H1 (cell line): ENCODE measurements around the gene SDHAF2. TPM values are rescaled to one million over a fixed set of nuclear protein-coding genes. Genes with fewer than 3 reads are reported as not detected.

Experiments used
- CTCF ChIA-PET: fragments of 300-600 bp; sonication (Branson Sonifier 250); formaldehyde crosslinking; loops from one replicate; lab custom pipeline; 2021; ENCODE audit not compliant: partially characterized antibody; lab: Charles Lee
- POLR2A ChIA-PET: fragments of 300-600 bp; sonication (Branson Sonifier 250); formaldehyde crosslinking; loops from one replicate; lab custom pipeline; 2021; ENCODE audit warnings: inconsistent platforms; ENCODE audit not compliant: partially characterized antibody; lab: Charles Lee
- DNase-seq, 2 experiments: peaks; one replicate each; pipeline versions ENCODE4 v3.0.0 to v3.0.0-alpha.2; 2010 to 2022; ENCODE audit warnings: low spot score in 2 of 2, low read depth in 1 of 2, mixed read lengths in 1 of 2
- FAIRE-seq: peaks from 2 replicates; lab custom pipeline; 2011; peaks lifted over from hg19 to GRCh38; lab: Jason Lieb, UNC
- H2AFZ ChIP-seq: 2 replicates; pipeline ENCODE4 v1.8.1; 2012; ENCODE audit warnings: low read length, inconsistent platforms
- H2AK5ac ChIP-seq: 2 replicates; pipeline ENCODE4 v1.6.1; 2013; ENCODE audit warnings: low read depth, low read length
- H2BK120ac ChIP-seq: replicated peaks from 2 replicates; pipeline ENCODE3; 2013; ENCODE audit warnings: low read depth, low read length, inconsistent platforms
- H2BK12ac ChIP-seq: 2 replicates; pipeline ENCODE4 v1.6.1; 2013; ENCODE audit warnings: low read depth, low read length
- H2BK15ac ChIP-seq: 2 replicates; pipeline ENCODE4 v1.6.1; 2013; ENCODE audit warnings: low read length
- H2BK20ac ChIP-seq: 2 replicates; pipeline ENCODE4 v1.6.1; 2013; ENCODE audit warnings: low read length
- H2BK5ac ChIP-seq: 2 replicates; pipeline ENCODE4 v1.6.1; 2013; ENCODE audit warnings: low read depth, low read length
- H3K14ac ChIP-seq: 2 replicates; pipeline ENCODE4 v1.6.1; 2013; ENCODE audit warnings: inconsistent platforms; ENCODE audit not compliant: insufficient read length
- H3K18ac ChIP-seq: 2 replicates; pipeline ENCODE4 v1.6.1; 2013; ENCODE audit warnings: low read length; ENCODE audit errors: extremely low read depth
- H3K23ac ChIP-seq: 2 replicates; pipeline ENCODE4 v1.6.1; 2013; ENCODE audit warnings: inconsistent platforms; ENCODE audit not compliant: insufficient read length
- H3K23me2 ChIP-seq: 2 replicates; pipeline ENCODE4 v1.6.1; 2013; ENCODE audit warnings: low read depth, low read length
- H3K27ac ChIP-seq: 2 replicates; pipeline ENCODE4 v1.6.1; 2011; ENCODE audit warnings: low read depth, low read length, inconsistent platforms
- H3K27me3 ChIP-seq, 4 experiments: replicated peaks in 1 of 4; 1 replicate in 1 of 4; 2 replicates in 3 of 4; pipeline versions ENCODE4 v1.6.1 to v1.8.1; 2011 to 2013; ENCODE audit warnings: low read length in 3 of 4, mild to moderate bottlenecking in 3 of 4, inconsistent platforms in 2 of 4, mixed read lengths in 2 of 4, moderate library complexity in 1 of 4; ENCODE audit not compliant: control insufficient read depth in 3 of 4, insufficient read depth in 3 of 4; ENCODE audit errors: extremely low read depth in 1 of 4
- H3K36me3 ChIP-seq, 4 experiments: 2 replicates each; pipeline versions ENCODE4 v1.6.1 to v1.8.1; 2011 to 2013; ENCODE audit warnings: mild to moderate bottlenecking in 4 of 4, low read length in 3 of 4, moderate library complexity in 2 of 4, control low read depth in 1 of 4, inconsistent platforms in 1 of 4; ENCODE audit not compliant: insufficient read depth in 4 of 4, control insufficient read depth in 2 of 4
- H3K4ac ChIP-seq: replicated peaks from 2 replicates; pipeline ENCODE3; 2013; ENCODE audit warnings: low read length, low read depth, mixed read lengths, inconsistent platforms; ENCODE audit not compliant: insufficient read length
- H3K4me1 ChIP-seq, 4 experiments: replicated peaks in 1 of 4; 1 replicate in 1 of 4; 2 replicates in 3 of 4; pipeline versions ENCODE4 v1.6.1 to v1.8.1; 2011 to 2013; ENCODE audit warnings: low read length in 3 of 4, inconsistent platforms in 2 of 4, mixed read lengths in 1 of 4; ENCODE audit not compliant: insufficient read depth in 4 of 4, control insufficient read depth in 3 of 4
- H3K4me2 ChIP-seq, 2 experiments: 2 replicates each; pipeline versions ENCODE4 v1.6.1 to v1.8.1; 2011 to 2013; ENCODE audit warnings: low read depth in 2 of 2, low read length in 2 of 2, control low read depth in 1 of 2, inconsistent platforms in 1 of 2, mild to moderate bottlenecking in 1 of 2; ENCODE audit not compliant: insufficient read depth in 1 of 2
- H3K4me3 ChIP-seq, 4 experiments: fragments of 200-600, 300-600 bp in 1 of 4; sonication (generic), shearing (Covaris generic), sonication (Bioruptor Twin) in 1 of 4; 2 replicates each; pipeline versions ENCODE4 v1.5.1 to v1.8.1; 2011 to 2016; ENCODE audit warnings: low read length in 4 of 4, low read depth in 3 of 4, control low read depth in 2 of 4, inconsistent platforms in 2 of 4, mild to moderate bottlenecking in 2 of 4, mixed read lengths in 1 of 4, moderate library complexity in 1 of 4; ENCODE audit not compliant: insufficient read depth in 2 of 4; ENCODE audit errors: extremely low read depth in 1 of 4
- H3K56ac ChIP-seq: replicated peaks from 2 replicates; pipeline ENCODE3; 2013; ENCODE audit warnings: low read depth, mild to moderate bottlenecking, mixed read lengths, low read length, inconsistent platforms; ENCODE audit not compliant: insufficient read length
- H3K79me1 ChIP-seq: 2 replicates; pipeline ENCODE4 v1.6.1; 2013; ENCODE audit warnings: low read depth, low read length, control low read depth
- H3K79me2 ChIP-seq, 2 experiments: 2 replicates each; pipeline versions ENCODE4 v1.6.1 to v1.8.1; 2012 to 2013; ENCODE audit warnings: low read length in 2 of 2, mild to moderate bottlenecking in 2 of 2, inconsistent platforms in 1 of 2; ENCODE audit not compliant: insufficient read depth in 2 of 2, control insufficient read depth in 1 of 2
- H3K9ac ChIP-seq, 4 experiments: replicated peaks in 1 of 4; 1 replicate in 1 of 4; 2 replicates in 3 of 4; pipeline versions ENCODE4 v1.6.1 to v1.8.1; 2011 to 2013; ENCODE audit warnings: low read depth in 3 of 4, low read length in 3 of 4, control low read depth in 2 of 4, mild to moderate bottlenecking in 2 of 4, moderate library complexity in 2 of 4, inconsistent platforms in 1 of 4; ENCODE audit errors: extremely low read depth in 1 of 4
- H3K9me3 ChIP-seq, 2 experiments: 2 replicates each; pipeline versions ENCODE4 v1.6.1 to v1.8.1; 2012 to 2013; ENCODE audit warnings: mild to moderate bottlenecking in 2 of 2, moderate library complexity in 2 of 2, control low read depth in 1 of 2, inconsistent platforms in 1 of 2, low read depth in 1 of 2, low read length in 1 of 2, mixed read lengths in 1 of 2; ENCODE audit not compliant: insufficient read depth in 2 of 2
- H4K20me1 ChIP-seq, 2 experiments: replicated peaks in 1 of 2; 2 replicates each; pipeline versions ENCODE3 to v1.8.1; 2011 to 2013; ENCODE audit warnings: inconsistent platforms in 2 of 2, low read length in 2 of 2, mild to moderate bottlenecking in 1 of 2; ENCODE audit not compliant: insufficient read depth in 2 of 2, control insufficient read depth in 1 of 2
- H4K5ac ChIP-seq: 2 replicates; pipeline ENCODE4 v1.6.1; 2013; ENCODE audit warnings: low read length, low read depth, mixed read lengths, inconsistent platforms; ENCODE audit not compliant: insufficient read length
- H4K8ac ChIP-seq: 2 replicates; pipeline ENCODE4 v1.8.0; 2013; ENCODE audit warnings: mild to moderate bottlenecking, moderate library complexity, low read length, inconsistent platforms; ENCODE audit not compliant: insufficient read depth; ENCODE audit errors: extremely low read depth
- H4K91ac ChIP-seq: replicated peaks from 2 replicates; pipeline ENCODE3; 2013; ENCODE audit warnings: low read length, mixed read lengths, inconsistent platforms; ENCODE audit not compliant: insufficient read length
- EGR1 ChIP-seq: IDR thresholded peaks from 2 replicates; pipeline ENCODE4 v1.6.1; 2011; ENCODE audit warnings: low read depth, low read length, borderline replicate concordance
- EP300 ChIP-seq, 2 experiments: IDR thresholded peaks; 1 replicate in 1 of 2; 2 replicates in 1 of 2; pipeline ENCODE4 v1.6.1; 2011 to 2012; ENCODE audit warnings: low read depth in 2 of 2, low read length in 2 of 2, mild to moderate bottlenecking in 2 of 2, borderline replicate concordance in 1 of 2, inconsistent platforms in 1 of 2, moderate library complexity in 1 of 2
- POLR2A ChIP-seq, 2 experiments: IDR thresholded peaks; 1 replicate in 1 of 2; 2 replicates in 1 of 2; pipeline ENCODE4 v1.6.1; 2011; ENCODE audit warnings: low read depth in 2 of 2, low read length in 2 of 2, mild to moderate bottlenecking in 2 of 2; ENCODE audit errors: control extremely low read depth in 1 of 2
- WGBS, 2 experiments: shearing (Covaris generic) in 1 of 2; methylation state at CpG; one replicate each; pipeline versions ENCODE4 v1.1.6 to v1.1.7; 2013 to 2015; ENCODE audit warnings: low lambda C conversion rate in 2 of 2, mixed read lengths in 2 of 2, inconsistent platforms in 1 of 2, low coverage in 1 of 2, missing lambda C conversion rate in 1 of 2; ENCODE audit not compliant: insufficient replicate concordance in 2 of 2, insufficient coverage in 1 of 2, insufficient read length in 1 of 2; ENCODE audit errors: extremely low coverage in 1 of 2, missing lambda C conversion rate in 1 of 2; 5-methylcytosine and 5-hydroxymethylcytosine counted together
- polyA plus RNA-seq, 7 experiments: library from polyadenylated mRNA; depleted of rRNA in 3 of 7; stranded (reverse) in 5 of 7; unstranded in 2 of 7; fragments of >200 nt in 5 of 7; fragments of 200-250 nt in 2 of 7; gene quantifications; 1 replicate in 5 of 7; 2 replicates in 1 of 7; 4 replicates in 1 of 7; pipeline versions ENCODE4 v1.2.1 to v1.2.3, GENCODE V29; 2011 to 2013; ENCODE audit warnings: missing spikeins in 2 of 7, mixed read lengths in 2 of 7
- total RNA-seq: library from RNA; stranded (reverse); fragmentation: NEBNext Ultra II Directional; extraction: Animal tissue kit (Norgen Biotek cat#: 25700); gene quantifications from 2 replicates; pipeline ENCODE4 v1.2.1, GENCODE V29; 2021

Gene SDHAF2
- total and polyA plus RNA-seq, 2 of the 8 experiments (the other 6 are each of a cell fraction or from before 2014, with no cell fraction given): 41.0 to 114 TPM

- Histone ChIP-seq H3K9me3 (no peaks in the 10 kb centered on the region), H3K36me3 (peaks cover 21 to 53% (median 44%) of the 10 kb centered on the region in 4 experiments), H2BK20ac (no peak overlapping the region), H4K20me1 (peaks cover 0 to 4% of the 10 kb centered on the region in 2 experiments), H3K79me2 (no peaks in the 10 kb centered on the region), H3K4me1 (no peaks in the 10 kb centered on the region), H3K4ac (no peak overlapping the region), H3K4me3 (no peak overlapping the region), H2AFZ (no peak overlapping the region), H3K14ac (no peak overlapping the region), H3K4me2 (no peak overlapping the region), H2BK120ac (no peak overlapping the region), H2BK5ac (no peak overlapping the region), H2BK12ac (no peak overlapping the region), H2BK15ac (no peak overlapping the region), H4K8ac (no peak overlapping the region), H3K23me2 (no peaks in the 10 kb centered on the region), H3K79me1 (no peaks in the 10 kb centered on the region), H3K23ac (no peak overlapping the region), H3K27me3 (no peaks in the 10 kb centered on the region), H3K18ac (no peak overlapping the region), H4K91ac (no peak overlapping the region), H4K5ac (no peak overlapping the region), H2AK5ac (no peak overlapping the region), H3K27ac (no peak overlapping the region), H3K56ac (no peak overlapping the region), H3K9ac (no peak overlapping the region)
- FAIRE-seq (no peak), DNase-seq (no peak)
- ChIA-PET CTCF (interaction anchor here (0.6 to 3.1 kb wide), 7 partner anchors 8 to 70 kb away, joined by 4 to 11 read pairs (median 5); partner anchors contain the start of genes CPSF7, SDHAF2 and TMEM216), POLR2A (interaction anchor here (0.8 to 5.4 kb wide), 18 partner anchors 10 to 460 kb away, joined by 3 to 60 read pairs (median 6); partner anchors contain the start of genes CPSF7, CYB561A3, SDHAF2 and TKFC)
- 90% methylated on average over 2 of the region's 2 CpGs; no CpG with 5 or more reads in 1 of the 2 experiments for WGBS, 2 experiments
- TF ChIP-seq POLR2A (IDR thresholded peaks at IDR 0.05; ENCODE audit: control extremely low read depth in 1 of 2, low read depth in 2 of 2, low read length in 2 of 2): peak in 1 of 2 experiments; percentile 15; a peak in 1 of 3 replicates
- no peak for TF ChIP-seq EP300 (IDR thresholded peaks at IDR 0.05; ENCODE audit: borderline replicate concordance in 1 of 2, low read depth in 2 of 2, low read length in 2 of 2)
- TF ChIP-seq EGR1: no peak
Observed at GRCh38 chr11:61401573-61401972, 28.4 kb upstream of the SDHAF2 start.
